PC-3 (cell line): Measurements from ENCODE around the gene INSM1.

ENCODE experiments used
- EZH2 ChIP-seq: fragments of 300-600 bp; sonication (generic); IDR thresholded peaks from one replicate; pipeline ENCODE4 v1.6.1; 2017; ENCODE audit warnings: antibody characterized with exemption, mild to moderate bottlenecking, low read length; ENCODE audit not compliant: unreplicated experiment
- EZH2phosphoT487 ChIP-seq: fragments of 300-600 bp; sonication (generic); IDR thresholded peaks from 2 replicates; pipeline ENCODE4 v1.6.1; 2018; ENCODE audit warnings: mild to moderate bottlenecking, antibody characterized with exemption, low read length, borderline replicate concordance
- TF ChIP-seq, protein P1 (sequence below): fragments of 300-600 bp; sonication (generic); conservative IDR thresholded peaks from 2 replicates; pipeline ENCODE4 v1.5.1; 2017; ENCODE audit warnings: antibody characterized with exemption, low read depth, mild to moderate bottlenecking, low read length

- TF ChIP-seq, protein P1, sequence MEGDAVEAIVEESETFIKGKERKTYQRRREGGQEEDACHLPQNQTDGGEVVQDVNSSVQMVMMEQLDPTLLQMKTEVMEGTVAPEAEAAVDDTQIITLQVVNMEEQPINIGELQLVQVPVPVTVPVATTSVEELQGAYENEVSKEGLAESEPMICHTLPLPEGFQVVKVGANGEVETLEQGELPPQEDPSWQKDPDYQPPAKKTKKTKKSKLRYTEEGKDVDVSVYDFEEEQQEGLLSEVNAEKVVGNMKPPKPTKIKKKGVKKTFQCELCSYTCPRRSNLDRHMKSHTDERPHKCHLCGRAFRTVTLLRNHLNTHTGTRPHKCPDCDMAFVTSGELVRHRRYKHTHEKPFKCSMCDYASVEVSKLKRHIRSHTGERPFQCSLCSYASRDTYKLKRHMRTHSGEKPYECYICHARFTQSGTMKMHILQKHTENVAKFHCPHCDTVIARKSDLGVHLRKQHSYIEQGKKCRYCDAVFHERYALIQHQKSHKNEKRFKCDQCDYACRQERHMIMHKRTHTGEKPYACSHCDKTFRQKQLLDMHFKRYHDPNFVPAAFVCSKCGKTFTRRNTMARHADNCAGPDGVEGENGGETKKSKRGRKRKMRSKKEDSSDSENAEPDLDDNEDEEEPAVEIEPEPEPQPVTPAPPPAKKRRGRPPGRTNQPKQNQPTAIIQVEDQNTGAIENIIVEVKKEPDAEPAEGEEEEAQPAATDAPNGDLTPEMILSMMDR = no peak
- TF ChIP-seq EZH2 (no peak), EZH2phosphoT487 (no peak)
Measured at GRCh38 chr20:20342066-20342465, 25.8 kb upstream of the INSM1 start.
